ENCODE measurements around the gene C22orf23. TPM values are rescaled to one million over a fixed set of nuclear protein-coding genes. Genes with fewer than 3 reads are reported as not detected.
A peak's percentile ranks its signal among the peaks of the same experiment; 100 is the strongest.

Gene C22orf23
- total RNA-seq = not detected
- long read RNA-seq, donor 1, partial matches to known transcripts = 1 of 12 reads
- long read RNA-seq, donor 1, other reads (novel, unspliced or antisense) = 10 of 12 reads
- long read RNA-seq, donor 2 = 0 reads

DNA sequence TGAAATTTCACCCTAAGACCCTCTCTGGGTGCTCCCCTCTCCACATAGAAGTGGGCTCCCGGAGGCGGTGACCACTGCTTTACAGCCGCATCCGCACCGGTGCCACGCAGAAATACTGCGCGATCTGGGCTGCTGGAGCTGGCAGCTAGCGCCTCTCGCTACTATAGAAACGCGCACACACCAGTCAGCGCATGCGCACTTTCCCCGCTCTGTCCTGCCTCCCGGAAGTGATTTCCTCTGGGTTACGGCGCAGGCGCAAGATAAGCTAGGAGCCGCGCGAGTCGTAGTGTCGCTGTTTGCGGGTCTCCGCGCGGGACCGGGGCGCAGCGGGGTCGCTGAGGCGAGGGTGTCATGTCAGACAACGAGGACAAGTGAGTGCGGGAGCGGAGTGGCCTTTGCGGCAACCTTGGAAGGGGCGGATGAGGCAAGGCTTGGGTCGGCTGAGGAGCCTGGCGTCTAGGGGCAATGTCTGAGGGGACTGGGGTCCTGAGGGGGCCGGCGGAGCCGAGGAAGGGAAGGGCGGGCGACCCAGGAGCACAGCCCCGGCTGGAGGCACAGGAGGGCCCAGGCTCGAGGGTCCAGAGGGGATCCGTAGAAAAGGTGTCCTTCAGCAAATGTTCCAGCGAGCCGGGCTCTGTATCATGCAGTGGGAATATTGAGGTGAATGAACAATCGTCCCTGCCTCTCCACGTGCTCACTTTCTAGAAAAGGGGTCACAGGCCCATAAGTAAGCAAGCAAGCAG, at the start of gene C22orf23, which contains the start of gene POLR2F:
Gene C22orf23, minus strand, starts transcription at position 165 of the 743 bp plus-strand sequence. CDS start 452 bp downstream, outside the sequence.
Gene POLR2F, plus strand, starts transcription at position 263 of the 743 bp plus-strand sequence. Its CDS starts 89 bp downstream, at position 352.
- H3K36me3 ChIP-seq (ENCODE audit: low read depth) = no peaks in the 10 kb centered on the region
- H3K4me1 ChIP-seq (ENCODE audit: low read depth) = peaks cover 14% of the 10 kb centered on the region
- no peaks in the 10 kb centered on the region for H3K9me3 ChIP-seq
- TF ChIP-seq, protein P1, sequence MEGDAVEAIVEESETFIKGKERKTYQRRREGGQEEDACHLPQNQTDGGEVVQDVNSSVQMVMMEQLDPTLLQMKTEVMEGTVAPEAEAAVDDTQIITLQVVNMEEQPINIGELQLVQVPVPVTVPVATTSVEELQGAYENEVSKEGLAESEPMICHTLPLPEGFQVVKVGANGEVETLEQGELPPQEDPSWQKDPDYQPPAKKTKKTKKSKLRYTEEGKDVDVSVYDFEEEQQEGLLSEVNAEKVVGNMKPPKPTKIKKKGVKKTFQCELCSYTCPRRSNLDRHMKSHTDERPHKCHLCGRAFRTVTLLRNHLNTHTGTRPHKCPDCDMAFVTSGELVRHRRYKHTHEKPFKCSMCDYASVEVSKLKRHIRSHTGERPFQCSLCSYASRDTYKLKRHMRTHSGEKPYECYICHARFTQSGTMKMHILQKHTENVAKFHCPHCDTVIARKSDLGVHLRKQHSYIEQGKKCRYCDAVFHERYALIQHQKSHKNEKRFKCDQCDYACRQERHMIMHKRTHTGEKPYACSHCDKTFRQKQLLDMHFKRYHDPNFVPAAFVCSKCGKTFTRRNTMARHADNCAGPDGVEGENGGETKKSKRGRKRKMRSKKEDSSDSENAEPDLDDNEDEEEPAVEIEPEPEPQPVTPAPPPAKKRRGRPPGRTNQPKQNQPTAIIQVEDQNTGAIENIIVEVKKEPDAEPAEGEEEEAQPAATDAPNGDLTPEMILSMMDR (IDR thresholded peaks at IDR 0.05) = no peak
- DNase-seq (peak; percentile 96 to 97 (median 97)), ATAC-seq (peak; percentile 99)
- intact Hi-C loops (cut with DNase I, micrococcal nuclease) = no loop called here
- H3K4me3 ChIP-seq = peak within 1 kb of the TSS; percentile 66

DNA sequence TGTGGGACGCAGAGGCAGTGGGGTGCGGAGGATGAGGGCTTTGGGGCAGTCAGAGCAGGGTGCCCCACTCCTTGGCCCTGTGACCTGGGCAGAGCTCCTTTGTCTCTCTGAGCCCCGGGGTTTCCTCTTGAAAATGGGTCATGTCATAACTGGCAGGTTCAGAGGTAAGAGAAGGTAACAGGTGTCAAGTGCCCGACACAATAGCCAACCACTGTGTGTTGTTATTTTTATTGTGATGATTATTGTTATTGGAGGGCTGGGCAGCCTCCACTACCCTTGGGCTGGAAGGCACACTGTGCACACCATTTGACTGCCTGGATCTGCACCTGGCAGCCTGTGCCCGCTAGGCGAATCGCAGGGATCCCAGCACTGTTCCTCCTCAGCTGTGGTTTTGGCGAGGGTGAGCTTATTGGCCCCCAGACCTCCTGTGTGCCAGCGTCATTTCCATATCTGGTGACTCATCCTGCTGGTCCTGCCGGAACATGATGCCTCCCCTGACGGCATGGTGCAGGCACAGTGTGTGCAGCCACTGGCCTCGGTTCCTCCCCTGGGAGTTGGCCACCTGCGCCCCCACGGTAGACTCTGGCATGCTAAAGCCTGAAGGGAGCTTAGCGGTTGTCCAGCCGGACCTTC, 46.4 kb upstream of the C22orf23 start:
- peak; percentile 19 for ATAC-seq
- no peaks in the 10 kb centered on the region for H3K36me3 ChIP-seq (ENCODE audit: low read depth)
- H3K9me3 ChIP-seq = no peaks in the 10 kb centered on the region
- TF ChIP-seq, protein P1 (IDR thresholded peaks at IDR 0.05) = no peak
- H3K4me1 ChIP-seq (ENCODE audit: low read depth) = no peaks in the 10 kb centered on the region
- H3K4me3 ChIP-seq = no peak overlapping the region
- intact Hi-C loops (cut with DNase I, micrococcal nuclease) = no loop called here
- no peak for DNase-seq

DNA sequence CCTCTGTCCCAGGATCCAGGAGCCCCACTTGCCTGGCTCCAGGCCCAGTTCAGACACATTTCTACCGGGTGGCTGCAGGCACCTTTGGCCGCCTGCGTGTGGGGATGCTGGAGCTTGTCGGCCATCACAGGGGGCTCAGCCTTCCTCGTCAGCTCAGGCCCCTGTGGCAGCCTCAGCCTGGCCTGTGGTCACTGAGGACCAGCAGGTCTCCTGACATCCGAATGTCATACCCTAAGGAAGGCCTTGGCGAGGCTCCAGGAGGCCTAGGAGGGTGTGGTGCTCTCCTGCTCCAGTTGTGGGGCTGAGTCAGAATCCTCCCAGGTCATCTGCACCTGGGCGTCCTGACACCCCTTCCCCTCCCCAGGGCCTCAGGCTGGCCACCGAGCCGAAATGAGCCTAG, 45.8 kb upstream of the C22orf23 start:
- DNase-seq (no peak), ATAC-seq (peak; percentile 33)
- TF ChIP-seq, protein P1 (IDR thresholded peaks at IDR 0.05) = no peak
- no peaks in the 10 kb centered on the region for H3K9me3 ChIP-seq
- no peak overlapping the region for H3K4me3 ChIP-seq
- no peaks in the 10 kb centered on the region for H3K36me3 ChIP-seq (ENCODE audit: low read depth)
- intact Hi-C loops (cut with DNase I, micrococcal nuclease) = no loop called here
- H3K4me1 ChIP-seq (ENCODE audit: low read depth) = no peaks in the 10 kb centered on the region

DNA sequence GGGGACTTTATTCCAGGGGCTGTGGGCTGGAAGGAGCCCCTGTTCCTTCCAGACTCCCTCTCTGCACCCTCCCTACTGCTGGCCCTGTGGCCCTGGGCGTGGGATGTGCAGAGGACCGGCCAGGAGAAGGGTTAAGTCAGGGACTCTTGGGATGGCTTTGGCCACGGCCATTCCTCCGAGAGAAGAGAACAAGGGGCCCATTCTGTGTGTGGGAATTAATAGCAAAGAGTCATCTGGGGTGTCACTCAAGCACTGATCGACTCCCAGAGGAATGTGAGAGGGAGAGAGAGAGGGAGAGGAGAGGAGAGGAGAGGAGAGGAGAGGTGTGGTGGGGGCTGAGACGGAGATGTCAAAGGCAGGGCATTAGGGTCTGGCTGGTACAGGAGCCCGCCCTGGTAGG, 45.1 kb upstream of the C22orf23 start:
- no peaks in the 10 kb centered on the region for H3K9me3 ChIP-seq
- no peaks in the 10 kb centered on the region for H3K4me1 ChIP-seq (ENCODE audit: low read depth)
- ATAC-seq (no peak), DNase-seq (no peak)
- TF ChIP-seq, protein P1 (IDR thresholded peaks at IDR 0.05) = no peak
- no peaks in the 10 kb centered on the region for H3K36me3 ChIP-seq (ENCODE audit: low read depth)
- no peak overlapping the region for H3K4me3 ChIP-seq
- intact Hi-C loops (cut with DNase I, micrococcal nuclease) = no loop called here

DNA sequence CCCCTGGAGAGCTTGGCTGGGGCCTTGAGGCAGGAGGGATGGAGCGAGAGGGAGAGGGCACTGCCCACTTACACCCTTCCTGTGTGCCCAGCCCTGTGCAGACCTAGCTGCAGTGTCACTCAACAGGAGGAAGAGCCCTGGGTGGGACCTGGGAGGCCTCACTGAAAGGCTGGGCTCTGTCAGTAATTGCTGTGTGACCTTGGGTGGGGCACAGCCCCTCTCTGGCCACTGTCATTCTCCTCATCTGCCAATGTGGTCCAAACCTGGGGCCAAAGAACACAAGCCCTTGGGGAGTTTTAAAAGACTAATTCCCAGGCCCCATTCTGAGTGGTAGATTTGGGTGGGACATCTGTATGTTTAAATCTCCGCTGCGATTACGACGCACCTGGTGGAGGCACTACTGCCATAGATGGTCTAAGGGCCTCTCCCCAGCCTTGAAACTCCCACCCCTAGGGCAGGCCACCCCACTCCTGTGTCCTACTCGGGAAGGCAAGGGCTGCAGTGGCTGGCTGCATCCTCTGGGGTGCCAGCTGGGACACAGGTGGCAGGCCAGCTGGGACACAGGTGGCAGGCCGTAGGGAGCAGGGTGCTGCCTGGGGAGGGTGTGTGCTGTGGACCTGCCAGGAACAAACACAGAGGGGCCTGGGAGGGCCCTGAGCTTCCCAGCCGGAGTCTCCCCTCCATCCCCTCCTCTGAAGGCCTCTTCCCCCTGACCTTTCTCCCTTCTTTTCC, 43.3 kb upstream of the C22orf23 start:
- DNase-seq = peak in 2 of 3 donors; percentile 24 to 53
- TF ChIP-seq, protein P1 (IDR thresholded peaks at IDR 0.05) = no peak
- Histone ChIP-seq H3K36me3 (ENCODE audit: low read depth) (no peaks in the 10 kb centered on the region), H3K9me3 (no peaks in the 10 kb centered on the region), H3K4me1 (ENCODE audit: low read depth) (no peaks in the 10 kb centered on the region), H3K4me3 (no peak overlapping the region)
- ATAC-seq = peak; percentile 71
- intact Hi-C loops (cut with DNase I, micrococcal nuclease) = no loop called here
